ENCODE measurements around the gene CALCR.

CALCR gene

GRCh38 chr7:93442478-93443224, 131.9 kb downstream of the CALCR start:
- peak; percentile 18 for DNase-seq

GRCh38 chr7:93435791-93436190, 138.7 kb downstream of the CALCR start:
- no peak for DNase-seq

DNA sequence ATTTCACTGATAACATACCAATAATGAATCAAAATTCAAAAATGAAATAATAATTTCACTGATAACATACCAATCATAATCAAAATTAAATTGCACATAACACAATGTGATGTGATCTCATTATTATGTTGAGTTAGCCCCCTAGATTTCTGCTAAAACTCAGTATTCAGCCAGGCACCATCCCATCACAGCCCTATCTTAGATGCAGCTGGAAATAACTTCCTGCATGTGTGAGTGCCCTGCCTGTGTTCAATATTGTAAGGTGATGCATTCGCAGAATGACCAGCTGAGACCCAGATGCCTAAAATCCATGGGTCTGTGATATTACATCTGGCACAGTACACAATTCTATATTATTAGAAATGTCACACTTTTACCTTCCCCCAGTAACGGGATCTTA, 142.4 kb downstream of the CALCR start:
- no peak for DNase-seq

DNA sequence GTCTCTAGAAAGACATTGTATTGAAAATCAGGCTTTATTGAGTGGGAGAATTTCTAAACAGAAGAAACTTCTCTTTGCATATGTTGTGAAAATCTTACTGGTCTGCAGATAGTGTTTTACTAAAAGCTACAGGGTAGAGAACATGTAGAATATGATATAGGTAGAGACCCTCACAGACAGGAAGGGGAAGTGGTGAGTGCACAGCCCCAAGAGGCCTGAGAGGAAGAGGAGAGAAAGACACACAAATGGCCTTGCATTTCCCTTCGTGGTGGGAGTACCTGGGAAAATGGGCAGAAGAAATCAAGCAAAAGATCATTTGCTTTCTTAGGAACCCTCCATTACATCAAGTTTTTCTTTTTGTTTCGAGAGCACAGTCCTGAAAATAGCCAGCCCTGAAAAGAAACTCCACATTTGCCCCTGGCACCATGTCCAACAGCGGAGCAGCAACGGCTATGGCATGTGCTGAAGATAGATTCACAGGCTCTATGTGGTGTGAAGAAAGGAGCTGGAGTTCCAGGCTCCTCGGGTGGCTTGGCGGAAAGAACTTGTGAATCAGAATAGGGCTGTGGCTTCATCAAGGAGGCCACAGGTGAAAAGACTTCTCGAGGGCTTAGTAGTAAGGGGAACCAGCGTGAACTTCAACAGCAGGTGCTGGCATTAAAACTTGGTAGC, 143.5 kb downstream of the CALCR start:
- no peak for DNase-seq

DNA sequence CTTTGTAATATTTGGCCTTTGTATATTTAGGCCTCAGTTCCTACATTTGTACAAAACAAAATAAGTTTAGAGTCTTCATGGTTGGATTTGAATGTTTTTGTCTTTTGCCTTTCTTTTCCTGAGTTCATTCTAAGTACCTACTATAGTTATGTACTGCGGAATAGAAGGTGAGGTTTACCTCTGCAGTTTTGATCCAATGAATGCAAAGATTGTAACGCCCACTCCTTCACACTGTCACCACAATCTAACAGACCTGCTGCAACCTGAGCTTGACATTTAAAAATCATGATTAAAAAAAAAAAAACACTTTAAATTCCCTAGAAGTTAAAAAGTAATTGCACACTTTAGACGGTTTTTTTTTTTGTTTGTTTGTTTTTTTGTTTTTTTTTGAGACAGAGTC, 145.0 kb downstream of the CALCR start:
- DNase-seq = no peak

GRCh38 chr7:93427107-93427506, 147.4 kb downstream of the CALCR start:
- no peak for DNase-seq

DNA sequence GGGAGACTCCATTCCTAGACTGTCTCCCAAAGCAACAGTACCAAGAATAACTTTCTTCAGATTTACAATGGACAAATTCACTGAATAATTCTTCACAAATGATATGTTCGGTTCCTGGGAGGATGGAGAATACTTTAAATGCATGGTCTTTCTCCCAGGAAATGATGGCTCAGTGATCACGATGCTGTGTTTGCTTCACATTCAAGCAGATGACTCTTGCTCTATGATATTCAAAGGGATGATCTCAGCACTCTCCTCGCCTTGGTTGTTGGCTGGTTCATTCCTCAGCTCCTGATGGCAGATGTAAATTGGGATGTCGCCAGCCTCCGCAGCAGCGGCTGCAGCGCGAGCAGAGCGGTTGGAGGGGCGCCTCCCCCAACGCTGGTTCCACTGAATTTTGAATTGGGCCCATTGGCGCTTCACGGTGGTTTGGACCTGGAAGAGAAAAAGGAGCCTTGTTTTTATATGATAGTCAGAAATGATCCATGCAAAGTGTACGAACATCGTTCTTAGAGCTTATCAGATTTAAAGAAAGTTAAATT, 148.3 kb downstream of the CALCR start:
- DNase-seq = no peak

DNA sequence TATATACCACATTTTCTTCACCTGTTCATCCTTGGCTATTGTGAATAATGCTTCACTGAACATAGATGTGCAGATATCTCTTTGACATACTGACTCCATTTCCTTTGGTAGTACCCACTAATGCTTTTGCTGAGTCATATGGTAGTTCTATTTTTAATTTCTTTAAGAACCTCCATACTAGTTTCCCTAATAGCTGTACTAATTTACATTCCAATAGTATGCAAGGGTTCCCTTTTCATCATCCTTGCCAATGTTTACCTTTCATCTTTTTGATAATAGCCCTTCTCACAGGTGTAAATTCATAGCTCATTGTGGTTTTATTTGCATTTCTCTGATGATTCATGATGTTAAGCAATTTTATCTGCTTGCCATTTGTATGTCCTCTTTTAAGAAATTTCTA, 159.9 kb downstream of the CALCR start:
- no peak for DNase-seq

GRCh38 chr7:93409324-93409723, 165.2 kb downstream of the CALCR start:
- no peak for DNase-seq

GRCh38 chr7:93407239-93407638, 167.3 kb downstream of the CALCR start:
- DNase-seq = no peak

DNA sequence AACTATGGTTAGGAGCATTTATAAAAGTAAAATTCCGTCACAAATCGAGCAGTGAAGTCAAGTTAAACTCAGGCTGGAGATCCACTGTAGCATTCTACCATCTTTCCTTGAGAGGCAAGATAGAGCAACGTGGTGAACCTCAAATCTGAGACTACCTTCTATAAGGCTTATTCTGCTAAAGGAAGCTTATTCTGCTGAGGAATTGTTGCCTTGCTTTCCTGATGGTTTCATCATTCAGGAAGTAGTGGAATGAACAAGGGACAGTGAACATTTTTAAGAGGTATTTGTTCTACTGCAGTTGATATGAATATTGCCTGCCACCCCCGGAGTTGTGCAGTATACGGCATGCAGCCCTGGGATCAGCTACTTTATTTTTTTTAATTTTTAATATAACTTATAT, 171.6 kb downstream of the CALCR start:
- DNase-seq = no peak

DNA sequence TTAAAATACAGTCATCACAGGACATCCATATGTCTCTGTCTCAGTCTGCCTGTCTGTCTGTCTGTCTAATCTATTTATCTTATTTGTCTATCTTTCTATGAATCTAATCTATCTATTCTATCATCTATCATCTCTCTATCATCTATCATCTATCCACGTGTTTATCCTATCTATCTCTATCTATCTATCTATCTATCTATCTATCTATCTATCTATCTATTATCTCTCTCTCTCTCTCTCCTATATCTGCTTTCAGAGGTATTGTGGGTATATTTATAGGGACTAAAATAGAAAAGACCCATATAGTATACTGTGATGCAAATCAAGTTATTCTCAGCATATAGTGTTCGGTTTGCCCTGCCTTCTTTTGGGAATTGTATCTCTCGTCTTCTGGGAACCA, 174.9 kb downstream of the CALCR start:
- no peak for DNase-seq

- DNase-seq = no peak
Observed at GRCh38 chr7:93392984-93393383, 181.5 kb downstream of the CALCR start.

DNA sequence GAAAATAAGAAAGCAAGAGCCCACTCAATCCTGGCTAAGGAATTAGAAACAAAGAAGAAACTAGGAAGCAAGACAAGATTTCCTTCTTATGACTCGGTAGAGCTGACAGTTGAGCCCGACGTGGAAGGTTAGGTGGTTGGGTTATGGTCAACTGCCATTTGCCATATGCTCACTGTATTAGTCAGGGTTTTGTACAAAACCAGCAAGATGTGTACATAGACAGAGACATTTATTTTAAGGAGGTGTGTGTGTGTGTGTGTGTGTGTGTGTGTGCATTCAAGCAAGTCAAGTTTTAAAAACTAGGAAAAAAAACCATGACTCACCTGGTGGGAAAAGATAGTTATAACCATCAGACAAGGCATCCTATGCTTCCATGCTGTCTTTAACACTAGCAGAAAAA, 183.9 kb downstream of the CALCR start:
- no peak for DNase-seq

DNA sequence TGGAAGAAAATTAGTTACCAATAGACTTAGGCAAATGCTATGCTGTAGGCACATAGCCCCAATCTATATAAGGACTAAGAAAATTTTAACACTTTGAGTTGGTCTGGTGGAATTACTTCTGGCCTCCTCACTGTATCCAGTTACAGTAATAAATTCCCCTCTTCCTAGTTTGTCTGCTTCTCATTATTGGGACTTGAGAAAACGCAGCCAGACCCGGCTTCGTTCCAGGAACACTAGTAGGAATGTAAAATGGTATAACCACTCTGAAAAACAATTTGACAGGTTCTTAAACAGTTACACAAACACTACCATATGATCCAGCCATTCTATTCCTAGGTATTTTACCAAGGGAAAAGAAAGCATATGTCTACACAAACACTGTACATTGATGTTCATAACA, 192.2 kb downstream of the CALCR start:
- DNase-seq = no peak

DNA sequence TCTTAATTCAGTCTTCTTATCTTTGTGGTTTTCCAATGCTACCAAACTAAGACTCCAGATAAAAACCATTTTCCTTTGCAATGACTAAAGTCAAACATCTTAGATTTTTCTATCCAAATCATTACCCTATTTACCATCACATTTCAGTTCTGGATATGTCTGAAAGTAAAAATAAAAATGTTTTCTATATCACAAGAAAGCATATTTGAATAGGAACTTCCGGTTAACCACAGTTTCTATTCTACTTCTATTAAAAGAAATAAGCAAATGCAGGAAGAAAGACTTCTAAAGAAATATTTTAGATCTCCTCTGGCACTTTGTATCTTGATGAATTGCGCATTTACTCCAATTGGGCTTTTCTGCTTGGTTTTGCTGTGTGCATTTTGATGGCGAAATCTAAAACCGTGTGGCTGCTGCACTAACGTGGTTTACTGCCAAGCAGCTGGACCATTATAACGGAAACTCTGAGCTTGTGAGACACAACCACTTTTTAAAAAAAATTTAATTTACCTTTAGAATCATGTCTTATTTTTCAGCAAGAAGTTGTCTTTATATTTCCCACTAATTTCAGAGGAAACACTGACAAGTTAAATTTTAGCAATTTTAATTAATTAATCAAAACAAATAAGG, 196.3 kb downstream of the CALCR start:
- DNase-seq = no peak

GRCh38 chr7:93375603-93376002, 198.9 kb downstream of the CALCR start:
- no peak for DNase-seq

Measured in activated T-cell treated with anti-CD3 and anti-CD28 coated beads, Interleukin-2, amount 50 U/mL, for 1 hour (primary cell).